SU-DHL-6 (cell line): ENCODE results near the gene FXR1.

Experiments
- H2AFZ ChIP-seq: fragments of 200-600 bp; sonication (generic); 2 replicates; pipeline ENCODE4 v1.6.1; 2014; ENCODE audit warnings: low read depth, mild to moderate bottlenecking, moderate library complexity, mixed read lengths, antibody characterized with exemption, low read length; ENCODE audit not compliant: severe bottlenecking
- H3F3A ChIP-seq: fragments of 200-600 bp; shearing (Covaris generic); 2 replicates; pipeline ENCODE4 v1.6.0; 2016; ENCODE audit warnings: antibody characterized with exemption, mild to moderate bottlenecking; ENCODE audit not compliant: insufficient read depth
- H3K27ac ChIP-seq: fragments of 200-600 bp; sonication (generic); 2 replicates; pipeline ENCODE4 v1.5.1; 2016; ENCODE audit warnings: low read depth, mild to moderate bottlenecking, low read length, moderate library complexity, mixed read lengths
- H3K27me3 ChIP-seq: fragments of 200-600 bp; sonication (generic), shearing (Covaris generic); 2 replicates; pipeline ENCODE4 v1.6.0; 2014; ENCODE audit warnings: mild to moderate bottlenecking, low read length
- H3K36me3 ChIP-seq: fragments of 200-600 bp; sonication (generic); 2 replicates; pipeline ENCODE4 v1.6.1; 2014; ENCODE audit warnings: mild to moderate bottlenecking, low read length, mixed read lengths
- H3K4me2 ChIP-seq: fragments of 300-600, 200-600 bp; shearing (Covaris generic), sonication (generic); 2 replicates; pipeline ENCODE4 v1.6.0; 2014; ENCODE audit warnings: low read length, low read depth, mild to moderate bottlenecking; ENCODE audit not compliant: poor library complexity, severe bottlenecking
- H3K4me3 ChIP-seq: fragments of 200-600 bp; sonication (generic); 2 replicates; pipeline ENCODE4 v1.5.1; 2014; ENCODE audit warnings: antibody characterized with exemption, low read length, mild to moderate bottlenecking, mixed read lengths; ENCODE audit not compliant: insufficient read depth, poor library complexity, severe bottlenecking
- H3K79me2 ChIP-seq: fragments of 200-600 bp; sonication (generic); 2 replicates; pipeline ENCODE4 v1.6.1; 2014; ENCODE audit warnings: mild to moderate bottlenecking, low read length, moderate library complexity; ENCODE audit not compliant: insufficient read depth
- H3K9ac ChIP-seq: fragments of 200-600 bp; sonication (generic); 2 replicates; pipeline ENCODE4 v1.7.0; 2014; ENCODE audit warnings: mild to moderate bottlenecking, low read length
- H3K9me2 ChIP-seq: fragments of 200-600 bp; sonication (generic); replicated peaks from 2 replicates; pipeline ENCODE4 v1.6.1; 2014; ENCODE audit warnings: low read length; ENCODE audit not compliant: insufficient read depth
- H3K9me3 ChIP-seq: fragments of 200-600 bp; sonication (generic); 2 replicates; pipeline ENCODE4 v1.6.1; 2014; ENCODE audit warnings: low read length, mixed read lengths; ENCODE audit not compliant: insufficient read depth
- H4K20me1 ChIP-seq: fragments of 200-600 bp; sonication (generic); 2 replicates; pipeline ENCODE4 v1.6.1; 2014; ENCODE audit warnings: low read depth, mild to moderate bottlenecking, antibody characterized with exemption, low read length, moderate library complexity, mixed read lengths
- CTCF ChIP-seq: fragments of 200-600 bp; sonication (generic); IDR thresholded peaks from one replicate; pipeline ENCODE4 v1.5.1; 2017; ENCODE audit warnings: antibody characterized with exemption, mild to moderate bottlenecking, low read length, moderate library complexity; ENCODE audit not compliant: insufficient read depth, poor library complexity, severe bottlenecking
- EZH2phosphoT487 ChIP-seq: fragments of 200-600 bp; sonication (generic), shearing (Covaris generic); conservative IDR thresholded peaks from 2 replicates; pipeline ENCODE4 v1.6.1; 2018; ENCODE audit warnings: mild to moderate bottlenecking, antibody characterized with exemption, low read length, moderate library complexity, mixed read lengths

The FXR1 gene

GRCh38 chr3:180888992-180889560 lies 23.4 kb upstream of the FXR1 start:
- no peak overlapping the region for H3K4me3 ChIP-seq
- no peaks in the 10 kb centered on the region for H3K79me2 ChIP-seq
- no peak for TF ChIP-seq CTCF
- no peak for TF ChIP-seq EZH2phosphoT487
- H3F3A ChIP-seq: no peaks in the 10 kb centered on the region
- no peaks in the 10 kb centered on the region for H4K20me1 ChIP-seq
- no peaks in the 10 kb centered on the region for H3K36me3 ChIP-seq
- no peak overlapping the region for H3K27ac ChIP-seq
- H3K9me3 ChIP-seq: peaks cover 11% of the 10 kb centered on the region; the same call in 1 of the 2 replicates
- no peaks in the 10 kb centered on the region for H3K27me3 ChIP-seq
- no peaks in the 10 kb centered on the region for H3K9me2 ChIP-seq
- no peak overlapping the region for H3K4me2 ChIP-seq
- H3K9ac ChIP-seq: no peak overlapping the region
- H2AFZ ChIP-seq: no peak overlapping the region

- Histone ChIP-seq H4K20me1 (no peaks in the 10 kb centered on the region), H2AFZ (no peak overlapping the region), H3K9me3 (no peaks in the 10 kb centered on the region), H3K79me2 (no peaks in the 10 kb centered on the region), H3K9me2 (no peaks in the 10 kb centered on the region), H3K27ac (no peak overlapping the region), H3F3A (no peaks in the 10 kb centered on the region), H3K4me2 (no peak overlapping the region), H3K36me3 (no peaks in the 10 kb centered on the region), H3K27me3 (no peaks in the 10 kb centered on the region), H3K4me3 (no peak overlapping the region), H3K9ac (no peak overlapping the region)
- TF ChIP-seq CTCF (no peak), EZH2phosphoT487 (no peak)
Observed at GRCh38 chr3:180898572-180898971, 13.9 kb upstream of the FXR1 start.

GRCh38 chr3:180909369-180910127 lies 2.9 kb upstream of the FXR1 start:
- Histone ChIP-seq H3K9me3 (no peaks in the 10 kb centered on the region), H3K4me3 (no peak overlapping the region), H3K27ac (no peak overlapping the region), H4K20me1 (peaks cover 14% of the 10 kb centered on the region), H3K9me2 (no peaks in the 10 kb centered on the region), H3F3A (peaks cover 3% of the 10 kb centered on the region; the same call in 1 of the 2 replicates), H3K79me2 (peaks cover 28% of the 10 kb centered on the region), H2AFZ (no peak overlapping the region), H3K9ac (no peak overlapping the region), H3K36me3 (no peaks in the 10 kb centered on the region), H3K27me3 (no peaks in the 10 kb centered on the region), H3K4me2 (no peak overlapping the region)
- TF ChIP-seq CTCF (no peak), EZH2phosphoT487 (no peak)
